ENCODE measurements around the gene GLT6D1.

Gene GLT6D1, protein sequence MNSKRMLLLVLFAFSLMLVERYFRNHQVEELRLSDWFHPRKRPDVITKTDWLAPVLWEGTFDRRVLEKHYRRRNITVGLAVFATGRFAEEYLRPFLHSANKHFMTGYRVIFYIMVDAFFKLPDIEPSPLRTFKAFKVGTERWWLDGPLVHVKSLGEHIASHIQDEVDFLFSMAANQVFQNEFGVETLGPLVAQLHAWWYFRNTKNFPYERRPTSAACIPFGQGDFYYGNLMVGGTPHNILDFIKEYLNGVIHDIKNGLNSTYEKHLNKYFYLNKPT

DNA sequence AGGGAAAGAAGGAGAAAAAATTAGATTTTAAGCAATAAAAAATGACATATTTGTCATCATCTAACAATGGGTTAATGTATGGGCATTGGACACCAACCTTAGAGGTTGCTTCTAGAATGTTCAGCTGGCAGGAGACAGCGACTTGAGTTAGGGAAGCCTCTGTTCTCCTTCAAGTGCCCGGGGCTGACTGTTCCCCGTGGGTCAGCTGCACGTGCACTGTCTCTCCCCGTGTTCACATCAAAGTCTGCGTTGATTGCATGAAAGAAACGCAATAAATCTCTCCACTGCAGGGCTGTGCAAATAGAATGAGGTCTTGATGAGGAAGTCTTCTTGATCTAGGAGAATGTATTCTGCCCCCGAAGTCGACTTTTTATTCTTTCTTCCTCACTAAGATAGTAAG is at the start of gene GLT6D1:
TSS of gene GLT6D1 (minus strand) at position 345 of the 400 bp plus-strand sequence. CDS start 353 bp downstream, outside the sequence.
- TF ChIP-seq, protein P1, sequence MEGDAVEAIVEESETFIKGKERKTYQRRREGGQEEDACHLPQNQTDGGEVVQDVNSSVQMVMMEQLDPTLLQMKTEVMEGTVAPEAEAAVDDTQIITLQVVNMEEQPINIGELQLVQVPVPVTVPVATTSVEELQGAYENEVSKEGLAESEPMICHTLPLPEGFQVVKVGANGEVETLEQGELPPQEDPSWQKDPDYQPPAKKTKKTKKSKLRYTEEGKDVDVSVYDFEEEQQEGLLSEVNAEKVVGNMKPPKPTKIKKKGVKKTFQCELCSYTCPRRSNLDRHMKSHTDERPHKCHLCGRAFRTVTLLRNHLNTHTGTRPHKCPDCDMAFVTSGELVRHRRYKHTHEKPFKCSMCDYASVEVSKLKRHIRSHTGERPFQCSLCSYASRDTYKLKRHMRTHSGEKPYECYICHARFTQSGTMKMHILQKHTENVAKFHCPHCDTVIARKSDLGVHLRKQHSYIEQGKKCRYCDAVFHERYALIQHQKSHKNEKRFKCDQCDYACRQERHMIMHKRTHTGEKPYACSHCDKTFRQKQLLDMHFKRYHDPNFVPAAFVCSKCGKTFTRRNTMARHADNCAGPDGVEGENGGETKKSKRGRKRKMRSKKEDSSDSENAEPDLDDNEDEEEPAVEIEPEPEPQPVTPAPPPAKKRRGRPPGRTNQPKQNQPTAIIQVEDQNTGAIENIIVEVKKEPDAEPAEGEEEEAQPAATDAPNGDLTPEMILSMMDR (conservative IDR thresholded peaks at IDR 0.05), result no peak
- H3K27ac ChIP-seq, result no peak within 1 kb of the TSS

DNA sequence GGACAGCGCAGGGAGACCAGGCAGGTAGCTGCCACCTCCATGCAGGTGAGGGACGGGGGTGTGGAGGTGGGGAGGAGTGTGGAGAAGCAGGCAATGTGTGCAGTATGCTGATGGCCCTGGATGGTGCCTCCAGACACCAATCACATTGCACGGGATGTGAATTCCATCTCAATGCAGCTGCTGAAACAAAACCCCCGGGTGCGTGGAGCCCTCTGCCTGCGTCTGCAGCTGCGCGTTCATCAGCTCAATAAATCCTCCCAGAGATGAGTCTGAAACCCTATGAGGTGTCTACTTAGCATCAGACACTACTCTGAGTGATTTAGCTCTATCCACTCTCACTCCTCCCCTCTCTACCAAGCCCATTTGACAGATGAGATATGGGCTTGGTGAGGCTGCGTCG is 49.7 kb upstream of the GLT6D1 start:
- TF ChIP-seq, protein P1 (conservative IDR thresholded peaks at IDR 0.05), result no peak
- no peak overlapping the region for H3K27ac ChIP-seq

DNA sequence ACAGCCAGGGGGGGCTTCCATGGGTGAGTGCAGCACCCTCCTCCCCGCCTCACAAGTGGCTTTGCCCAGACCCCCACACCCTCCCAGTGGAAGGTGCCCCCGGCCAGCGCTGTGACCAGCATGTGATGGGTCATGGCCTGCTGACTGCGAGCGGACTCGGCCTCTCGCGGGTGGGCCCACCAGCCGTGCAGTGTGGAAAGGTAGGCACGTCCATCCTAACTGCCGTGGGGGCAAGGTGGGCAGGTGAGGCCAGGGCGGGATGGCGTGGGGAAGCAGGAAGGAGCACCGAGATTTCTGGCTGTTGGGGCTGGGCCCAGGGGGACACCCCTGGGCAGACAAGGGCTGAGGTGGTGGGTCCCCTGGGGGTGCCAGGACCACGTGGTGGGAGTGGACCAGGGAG is 47.9 kb upstream of the GLT6D1 start:
- TF ChIP-seq, protein P1 (conservative IDR thresholded peaks at IDR 0.05), result no peak
- H3K27ac ChIP-seq, result no peak overlapping the region

DNA sequence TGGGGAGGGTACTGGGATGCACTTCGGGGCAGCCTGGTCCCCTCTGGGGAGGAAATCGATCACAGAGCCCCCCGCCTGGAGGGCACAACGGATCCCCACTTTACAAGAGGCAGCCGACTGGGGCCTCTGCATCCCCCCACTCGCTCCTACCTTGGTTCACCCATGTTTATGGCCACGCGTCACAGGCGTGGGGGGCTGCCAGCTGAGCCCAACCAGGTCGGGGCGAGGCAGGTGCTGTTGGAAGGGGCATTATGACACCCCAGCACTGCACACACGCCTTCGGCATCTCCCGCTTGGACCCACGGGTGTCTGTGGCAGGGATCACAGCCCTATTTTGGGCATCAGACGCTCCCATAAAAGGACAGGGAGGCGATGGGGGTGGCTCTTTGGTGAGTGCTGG is 45.4 kb upstream of the GLT6D1 start:
- TF ChIP-seq, protein P1 (conservative IDR thresholded peaks at IDR 0.05), result no peak
- H3K27ac ChIP-seq, result no peak overlapping the region

DNA sequence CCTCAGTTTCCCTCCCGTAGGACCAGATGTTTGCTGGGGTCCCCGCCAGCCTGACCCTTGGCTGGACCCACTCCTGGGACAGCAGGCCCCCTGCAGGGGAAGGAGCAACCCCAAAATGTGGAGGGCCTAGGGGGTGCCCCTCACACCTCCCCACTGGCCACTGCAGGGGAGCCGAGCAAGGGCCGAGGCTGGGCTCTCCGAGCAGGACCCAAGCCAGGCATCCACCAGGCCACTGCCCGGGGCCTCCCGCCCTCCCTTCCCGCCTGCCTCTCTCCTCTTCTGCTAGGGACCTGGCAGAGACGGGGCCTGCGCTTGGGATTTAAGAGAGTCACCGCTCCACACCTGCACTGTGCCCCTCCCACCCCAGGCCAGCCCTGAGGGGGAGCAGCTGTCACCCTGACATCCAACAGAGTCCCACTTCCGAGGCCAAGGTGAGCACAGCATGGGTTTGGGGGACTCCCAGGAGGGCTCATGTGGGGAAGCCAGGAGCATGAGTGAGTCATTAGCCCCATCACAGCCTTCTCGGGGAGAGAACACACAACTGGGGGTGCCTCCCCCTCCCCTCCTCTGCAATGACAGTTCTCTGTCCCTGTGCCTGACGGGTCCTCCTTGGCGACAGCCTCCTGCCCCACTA is 44.2 kb upstream of the GLT6D1 start:
- TF ChIP-seq, protein P1 (conservative IDR thresholded peaks at IDR 0.05), result no peak
- H3K27ac ChIP-seq, result no peak overlapping the region

DNA sequence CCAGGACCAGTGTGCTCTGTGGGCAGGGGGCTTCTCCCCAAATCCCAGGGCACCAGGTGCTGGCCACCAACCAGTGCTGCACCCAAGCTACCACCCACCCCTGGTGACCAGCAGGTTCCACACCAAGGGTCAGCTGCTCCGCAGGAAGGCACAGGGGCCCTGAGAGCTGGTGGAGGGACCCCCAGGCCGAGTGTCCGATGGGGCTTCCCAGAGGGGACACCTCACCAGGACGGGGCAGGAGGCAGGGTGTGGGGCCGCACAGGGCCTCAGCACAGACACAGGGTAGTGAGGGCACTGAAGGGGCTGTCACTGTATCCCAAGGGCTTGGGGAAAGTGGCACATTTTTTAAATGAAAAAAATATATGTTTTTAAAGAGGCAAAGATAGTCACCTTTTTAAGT is 41.8 kb upstream of the GLT6D1 start:
- TF ChIP-seq, protein P1 (conservative IDR thresholded peaks at IDR 0.05), result no peak
- H3K27ac ChIP-seq, result no peak overlapping the region

DNA sequence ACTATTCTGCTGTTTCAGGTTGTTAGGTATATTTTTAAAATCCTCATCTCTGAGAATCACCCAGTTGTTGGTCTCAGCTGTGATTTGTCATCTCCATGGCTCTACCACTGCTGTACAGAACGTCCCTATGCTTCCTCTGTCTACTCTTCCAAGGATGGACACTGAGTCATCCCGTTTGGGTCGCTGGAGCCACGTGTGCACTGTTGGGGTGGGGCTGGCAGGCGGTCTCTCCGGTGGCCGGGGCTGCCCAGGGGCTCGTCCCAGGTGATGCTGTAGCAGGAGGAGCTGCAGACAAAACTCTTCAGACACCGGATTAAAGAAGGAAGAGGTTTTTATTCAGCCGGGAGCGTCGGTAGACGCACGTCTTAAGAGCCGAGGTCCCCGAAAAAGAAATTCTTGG is 40.7 kb upstream of the GLT6D1 start:
- TF ChIP-seq, protein P1 (conservative IDR thresholded peaks at IDR 0.05), result no peak
- no peak overlapping the region for H3K27ac ChIP-seq
